ENCODE data around the gene FKBP14.

GRCh38 chr7:29968683-29969395 lies 57.7 kb downstream of the FKBP14 start:
- TF ChIP-seq GATA1 (IDR thresholded peaks at IDR 0.05; ENCODE audit: low read depth, low read length), result no peak
- TF ChIP-seq POLR2A (IDR thresholded peaks at IDR 0.05; ENCODE audit: low read length), result no peak

Data from erythroblast (primary cell).